Hepatocyte (in vitro differentiated cells): ENCODE measurements around the gene GRB10. TPM values are rescaled to one million over a fixed set of nuclear protein-coding genes. Genes with fewer than 3 reads are reported as not detected.

Experiments
- DNase-seq: peaks from one replicate; pipeline ENCODE4 v3.0.0-alpha.2; 2016; ENCODE audit warnings: low spot score
- H2AFZ ChIP-seq: fragments of 200-600 bp; sonication (generic); 2 replicates; pipeline ENCODE4 v1.6.0; 2016; ENCODE audit warnings: antibody characterized with exemption, mild to moderate bottlenecking
- H3K27ac ChIP-seq: fragments of 200-600 bp; sonication (generic); 2 replicates; pipeline ENCODE4 v1.5.1; 2016; ENCODE audit warnings: mild to moderate bottlenecking
- H3K27me3 ChIP-seq: fragments of 200-600 bp; sonication (generic); 2 replicates; pipeline ENCODE4 v1.6.1; 2016
- H3K36me3 ChIP-seq: fragments of 200-600 bp; sonication (generic); replicated peaks from 2 replicates; pipeline ENCODE4 v1.5.1; 2016; ENCODE audit warnings: low read depth; ENCODE audit not compliant: insufficient read depth
- H3K4me1 ChIP-seq: fragments of 200-600 bp; sonication (generic); 2 replicates; pipeline ENCODE4 v1.5.1; 2016; ENCODE audit warnings: mild to moderate bottlenecking, moderate library complexity; ENCODE audit not compliant: insufficient read depth
- H3K4me2 ChIP-seq: fragments of 200-600 bp; sonication (generic); 2 replicates; pipeline ENCODE4 v1.6.0; 2016
- H3K4me3 ChIP-seq: fragments of 200-600 bp; sonication (generic); 2 replicates; pipeline ENCODE4 v1.5.1; 2016; ENCODE audit warnings: mild to moderate bottlenecking
- H3K79me2 ChIP-seq: fragments of 200-600 bp; sonication (generic); 2 replicates; pipeline ENCODE4 v1.6.0; 2017; ENCODE audit warnings: mild to moderate bottlenecking
- H3K9me2 ChIP-seq: fragments of 200-600 bp; sonication (generic); replicated peaks from 2 replicates; pipeline ENCODE4 v1.6.0; 2017; ENCODE audit warnings: mild to moderate bottlenecking; ENCODE audit not compliant: insufficient read depth
- H3K9me3 ChIP-seq: fragments of 200-600 bp; sonication (generic); 2 replicates; pipeline ENCODE4 v1.5.1; 2016; ENCODE audit warnings: low read depth, mild to moderate bottlenecking
- H4K20me1 ChIP-seq: fragments of 200-600 bp; sonication (generic); 2 replicates; pipeline ENCODE4 v1.6.0; 2016; ENCODE audit warnings: mild to moderate bottlenecking; ENCODE audit not compliant: insufficient read depth, poor library complexity, severe bottlenecking
- CTCF ChIP-seq: fragments of 200-600 bp; sonication (generic); IDR thresholded peaks from 2 replicates; pipeline ENCODE4 v1.5.1; 2016; ENCODE audit warnings: antibody characterized with exemption, mild to moderate bottlenecking; ENCODE audit not compliant: poor library complexity
- EZH2 ChIP-seq: fragments of 200-600 bp; sonication (generic); IDR thresholded peaks from 2 replicates; pipeline ENCODE4 v1.6.1; 2016; ENCODE audit warnings: antibody characterized with exemption, mild to moderate bottlenecking, borderline replicate concordance
- EZH2phosphoT487 ChIP-seq: fragments of 200-600 bp; sonication (generic); IDR thresholded peaks from one replicate; pipeline ENCODE4 v1.6.1; 2018; ENCODE audit warnings: antibody characterized with exemption, mild to moderate bottlenecking, low read depth, moderate library complexity; ENCODE audit not compliant: unreplicated experiment, severe bottlenecking
- WGBS: methylation state at CpG from one replicate; pipeline ENCODE4 v1.1.6; 2016; ENCODE audit warnings: low lambda C conversion rate; ENCODE audit errors: missing lambda C conversion rate; 5-methylcytosine and 5-hydroxymethylcytosine counted together
- polyA plus RNA-seq: library from polyadenylated mRNA; unstranded; fragments of >200 nt; fragmentation: Nextera tagmentation; extraction: Ambion mirVana; gene quantifications from 2 replicates; pipeline ENCODE4 v1.2.1, GENCODE V29; 2016
- total RNA-seq: library from RNA; depleted of rRNA; stranded (reverse); fragments of >200 nt; gene quantifications from 2 replicates; pipeline ENCODE4 v1.2.3, GENCODE V29; 2014

GRB10 gene
- total and polyA plus RNA-seq, 2 experiments from 2014 or later: 47.6 to 65.9 TPM

- TF ChIP-seq EZH2phosphoT487 (no peak), CTCF (no peak), EZH2 (no peak)
- H4K20me1 ChIP-seq: no peaks in the 10 kb centered on the region
- DNase-seq: no peak
- H3K4me2 ChIP-seq: no peak overlapping the region
- H3K27me3 ChIP-seq: no peaks in the 10 kb centered on the region
- H3K9me3 ChIP-seq: no peaks in the 10 kb centered on the region
- H3K9me2 ChIP-seq: no peaks in the 10 kb centered on the region
- no peak overlapping the region for H3K4me3 ChIP-seq
- H3K36me3 ChIP-seq: no peaks in the 10 kb centered on the region
- no peak overlapping the region for H2AFZ ChIP-seq
- peaks cover 19% of the 10 kb centered on the region for H3K79me2 ChIP-seq
- no peaks in the 10 kb centered on the region for H3K4me1 ChIP-seq
- H3K27ac ChIP-seq: no peak overlapping the region
Measured at GRCh38 chr7:50645186-50645585, 137.5 kb downstream of the GRB10 start.

- Histone ChIP-seq H3K4me3 (no peak overlapping the region), H3K4me2 (no peak overlapping the region), H3K36me3 (no peaks in the 10 kb centered on the region), H4K20me1 (no peaks in the 10 kb centered on the region), H3K4me1 (no peaks in the 10 kb centered on the region), H3K27me3 (no peaks in the 10 kb centered on the region), H2AFZ (no peak overlapping the region), H3K79me2 (peaks cover 19% of the 10 kb centered on the region), H3K27ac (no peak overlapping the region), H3K9me2 (no peaks in the 10 kb centered on the region), H3K9me3 (no peaks in the 10 kb centered on the region)
- no peak for DNase-seq
- 96% methylated on average over 5 of the region's 5 CpGs for WGBS
- TF ChIP-seq CTCF (no peak), EZH2 (no peak), EZH2phosphoT487 (no peak)
Measured at GRCh38 chr7:50644586-50644985, 138.1 kb downstream of the GRB10 start.

- no peaks in the 10 kb centered on the region for H3K27me3 ChIP-seq
- H3K79me2 ChIP-seq: peaks cover 18% of the 10 kb centered on the region
- no peaks in the 10 kb centered on the region for H3K9me3 ChIP-seq
- no peaks in the 10 kb centered on the region for H3K36me3 ChIP-seq
- H3K4me3 ChIP-seq: no peak overlapping the region
- no peaks in the 10 kb centered on the region for H3K4me1 ChIP-seq
- H4K20me1 ChIP-seq: no peaks in the 10 kb centered on the region
- H2AFZ ChIP-seq: no peak overlapping the region
- DNase-seq: no peak
- no peak overlapping the region for H3K27ac ChIP-seq
- 95% methylated on average over 6 of the region's 6 CpGs for WGBS
- H3K4me2 ChIP-seq: no peak overlapping the region
- no peaks in the 10 kb centered on the region for H3K9me2 ChIP-seq
- TF ChIP-seq EZH2: no peak
- TF ChIP-seq EZH2phosphoT487: no peak
- no peak for TF ChIP-seq CTCF
Measured at GRCh38 chr7:50644114-50644513, 138.6 kb downstream of the GRB10 start.
